ENCODE results near the gene C11orf86.
"Not testable (repeated sequence)": the region's sequence is repeated elsewhere in the genome, so short reads cannot be mapped to it uniquely, and the experiment has no call there.

The C11orf86 gene

GRCh38 chr11:66989360-66989759 lies 14.3 kb downstream of the C11orf86 start:
- DNase-seq (ENCODE audit: low spot score), result not testable (repeated sequence)

DNA sequence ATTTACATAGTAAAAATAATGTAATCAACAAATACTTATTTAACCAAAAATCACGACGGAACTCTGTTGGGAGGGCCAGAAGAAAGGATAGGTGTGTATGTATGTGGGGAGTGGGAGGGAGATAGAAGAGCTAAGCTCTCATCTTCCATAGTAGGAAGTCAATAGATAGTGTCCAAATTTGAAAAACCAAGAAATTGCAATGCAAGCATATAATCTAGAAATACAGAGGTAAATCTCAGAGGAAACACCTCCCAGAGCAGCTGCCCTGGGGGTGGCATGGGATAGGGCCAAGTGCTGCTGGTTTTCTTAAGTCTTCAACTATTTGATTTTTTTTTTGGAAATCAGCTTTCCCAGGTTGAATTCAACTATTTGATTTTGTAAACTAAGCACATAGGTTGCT lies 16.9 kb downstream of the C11orf86 start:
- DNase-seq (ENCODE audit: low spot score), result no peak

GRCh38 chr11:66996609-66997273 lies 21.6 kb downstream of the C11orf86 start:
- DNase-seq (ENCODE audit: low spot score), result no peak

GRCh38 chr11:66999555-66999954 lies 24.5 kb downstream of the C11orf86 start:
- DNase-seq (ENCODE audit: low spot score), result no peak

DNA sequence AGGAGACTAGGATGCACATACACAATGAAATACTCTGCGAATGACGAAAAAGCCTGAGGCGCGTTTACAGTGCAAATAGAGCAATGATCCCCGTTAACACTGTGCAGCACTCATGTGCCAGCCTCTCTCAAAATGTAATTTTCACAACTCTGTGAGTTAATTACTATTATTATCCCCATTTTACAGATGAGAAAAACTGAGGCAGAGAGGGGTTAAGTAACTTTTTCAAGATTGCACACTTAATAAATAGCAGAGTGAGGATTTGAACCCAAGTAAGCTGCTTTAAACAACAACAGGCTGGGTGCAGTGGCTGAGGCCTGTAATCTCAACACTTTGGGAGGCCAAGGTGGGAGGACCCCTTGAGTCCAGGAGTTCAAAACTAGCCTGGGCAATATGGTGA lies 26.2 kb downstream of the C11orf86 start:
- no peak for DNase-seq (ENCODE audit: low spot score)

- no peak for DNase-seq (ENCODE audit: low spot score)
Observed at GRCh38 chr11:67002297-67002913, 27.3 kb downstream of the C11orf86 start.

DNA sequence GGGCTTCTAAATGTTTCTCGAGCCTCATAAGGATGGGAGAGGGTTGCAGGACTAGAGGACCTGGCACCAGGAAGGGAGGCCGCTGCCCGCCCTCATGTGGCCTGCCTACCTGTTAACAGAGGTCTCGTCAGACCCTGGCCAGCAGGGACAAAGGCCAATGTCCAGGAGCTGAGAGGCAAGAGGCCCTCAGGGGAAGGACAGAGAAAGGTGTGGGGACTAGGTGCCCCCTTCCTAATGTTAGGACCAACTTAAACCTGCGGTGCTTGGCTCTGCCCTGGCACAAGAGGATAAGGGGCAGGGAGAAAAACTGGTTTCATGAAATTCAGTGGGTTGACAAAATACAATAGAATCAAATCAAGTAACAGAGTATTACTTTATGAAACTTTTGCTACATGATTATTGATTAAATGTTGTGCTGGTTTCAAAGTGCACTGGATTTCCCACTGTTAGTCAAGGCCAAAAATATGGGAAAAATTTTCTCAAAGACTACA lies 27.9 kb downstream of the C11orf86 start:
- no peak for DNase-seq (ENCODE audit: low spot score)

DNA sequence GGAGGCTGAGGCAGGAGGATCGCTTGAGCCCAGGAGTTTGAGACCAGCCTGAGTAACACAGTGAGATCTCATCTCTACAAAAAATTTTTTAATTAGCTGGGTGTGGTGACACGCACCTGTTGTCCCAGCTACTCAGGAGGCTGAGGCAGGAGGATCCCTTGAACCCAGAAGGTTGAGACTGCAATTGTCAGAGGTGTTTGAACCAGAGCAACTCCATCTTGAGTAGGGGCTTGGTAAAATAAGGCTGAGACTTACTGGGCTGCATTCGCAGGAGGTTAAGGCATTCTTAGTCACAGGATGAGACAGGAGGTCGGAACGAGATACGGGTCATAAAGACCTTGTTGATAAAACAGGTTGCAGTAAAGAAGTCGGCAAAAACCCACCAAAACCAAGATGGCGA lies 30.1 kb downstream of the C11orf86 start:
- not testable (repeated sequence) for DNase-seq (ENCODE audit: low spot score)

DNA sequence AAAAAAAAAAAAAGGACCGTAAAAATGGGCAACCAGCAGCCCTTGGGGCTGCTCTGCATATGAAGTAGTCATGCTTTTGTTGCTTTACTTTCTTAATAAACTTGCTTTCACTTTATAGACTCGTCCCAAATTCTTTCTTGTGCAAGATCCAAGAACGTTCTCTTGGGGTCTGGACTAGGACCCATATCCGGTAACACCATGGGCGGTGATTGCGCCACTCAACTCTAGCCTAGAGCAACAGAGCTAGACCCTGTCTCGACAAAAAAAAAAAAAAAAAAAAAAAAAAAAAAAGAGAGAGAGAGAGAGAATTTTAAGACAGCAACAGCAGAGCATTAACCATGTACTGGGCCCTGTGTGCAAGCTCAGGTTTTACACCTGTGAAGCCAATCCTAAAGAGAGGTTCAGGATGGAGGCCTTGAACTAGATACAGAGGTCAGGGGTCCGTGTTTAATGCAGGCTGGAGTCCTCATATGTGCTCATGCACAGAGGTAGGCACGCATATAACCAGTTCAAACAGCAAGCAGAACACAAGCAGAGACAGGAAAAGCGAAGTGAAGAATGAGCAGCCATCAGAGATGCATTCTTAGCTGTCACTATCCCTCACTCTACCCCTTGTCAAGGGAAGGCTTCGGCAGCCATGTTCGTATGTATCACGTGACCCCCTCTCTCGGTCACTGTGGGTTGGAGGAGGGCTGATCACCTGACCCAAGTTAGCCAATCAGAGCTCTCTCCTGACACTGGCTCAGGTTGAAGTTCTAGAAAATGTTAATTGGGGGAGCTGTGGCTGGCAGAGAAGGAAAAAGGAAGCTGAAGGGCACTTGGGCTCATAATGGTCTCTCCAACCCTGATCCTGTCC lies 31.2 kb downstream of the C11orf86 start:
- DNase-seq (ENCODE audit: low spot score), result no peak

- no peak for DNase-seq (ENCODE audit: low spot score)
Observed at GRCh38 chr11:67007126-67007525, 32.0 kb downstream of the C11orf86 start.

- no peak for DNase-seq (ENCODE audit: low spot score)
Observed at GRCh38 chr11:67010296-67010905, 35.3 kb downstream of the C11orf86 start.

DNA sequence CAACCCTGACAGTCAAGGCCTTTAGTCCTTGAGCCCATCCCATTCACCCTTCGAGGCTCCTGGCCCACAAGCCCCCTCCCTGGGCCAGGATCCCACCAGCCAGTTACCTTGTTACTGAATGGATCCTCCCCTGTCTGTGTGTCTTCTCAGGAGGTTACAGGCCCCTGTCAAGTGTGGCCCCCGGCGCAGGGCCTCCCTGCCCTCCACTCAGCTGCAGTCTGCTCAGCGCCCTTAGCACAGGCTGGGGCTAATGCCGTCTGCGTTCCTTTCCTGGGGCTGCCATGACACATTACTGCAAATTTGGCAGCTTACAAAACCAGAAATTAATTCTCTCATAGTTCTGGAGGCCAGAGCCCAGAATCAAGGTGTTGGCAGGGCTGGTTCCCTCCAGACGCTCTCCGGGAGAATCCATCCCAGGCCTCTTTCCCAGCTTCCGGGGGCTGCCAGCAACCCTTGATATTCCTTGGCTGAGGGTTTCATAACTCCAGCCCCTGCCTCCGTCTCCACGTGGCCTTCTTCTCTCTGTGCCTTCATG lies 38.5 kb downstream of the C11orf86 start:
- DNase-seq (ENCODE audit: low spot score), result no peak

DNA sequence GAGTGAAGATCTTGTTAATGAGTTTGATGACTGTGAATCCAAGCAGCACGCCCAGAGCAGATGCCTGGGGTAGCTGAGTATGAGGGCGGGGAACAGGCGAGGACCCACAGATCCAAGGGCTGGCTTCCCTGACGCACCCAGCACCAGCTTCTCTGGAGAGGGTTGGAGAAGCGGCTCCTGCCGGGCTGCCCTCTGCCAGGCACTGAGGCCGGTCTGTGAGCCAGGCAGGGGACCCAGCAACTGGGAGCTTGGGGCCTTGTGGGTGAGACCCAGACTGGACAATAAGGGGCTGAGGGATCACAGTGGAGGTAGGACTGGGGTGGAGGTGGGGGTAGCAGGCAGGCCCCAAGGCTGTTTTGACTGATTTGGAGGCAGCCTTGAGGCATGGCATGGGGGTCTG lies 39.2 kb downstream of the C11orf86 start:
- no peak for DNase-seq (ENCODE audit: low spot score)

DNA sequence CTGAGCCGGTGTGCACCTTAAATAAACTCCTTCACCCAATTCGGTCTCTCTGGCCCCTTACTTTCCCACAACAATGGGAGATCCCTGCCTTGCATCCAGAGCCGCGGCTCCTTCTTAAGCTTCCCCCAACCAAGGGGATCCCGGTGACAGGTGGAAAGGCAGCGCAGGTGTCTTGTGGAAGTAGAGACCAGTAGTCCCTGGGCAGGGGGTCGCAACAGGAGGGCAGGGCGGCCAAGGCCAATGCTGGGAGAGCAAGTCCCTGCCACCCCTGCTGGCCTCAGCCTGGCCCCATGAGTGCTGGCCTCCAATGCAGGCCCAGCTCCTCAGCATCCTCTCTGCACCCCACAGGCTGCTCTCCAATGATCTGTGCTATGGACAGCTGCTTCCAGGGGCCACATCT lies 39.9 kb downstream of the C11orf86 start:
- DNase-seq (ENCODE audit: low spot score), result no peak

- DNase-seq (ENCODE audit: low spot score), result no peak
Observed at GRCh38 chr11:67016550-67016949, 41.4 kb downstream of the C11orf86 start.

DNA sequence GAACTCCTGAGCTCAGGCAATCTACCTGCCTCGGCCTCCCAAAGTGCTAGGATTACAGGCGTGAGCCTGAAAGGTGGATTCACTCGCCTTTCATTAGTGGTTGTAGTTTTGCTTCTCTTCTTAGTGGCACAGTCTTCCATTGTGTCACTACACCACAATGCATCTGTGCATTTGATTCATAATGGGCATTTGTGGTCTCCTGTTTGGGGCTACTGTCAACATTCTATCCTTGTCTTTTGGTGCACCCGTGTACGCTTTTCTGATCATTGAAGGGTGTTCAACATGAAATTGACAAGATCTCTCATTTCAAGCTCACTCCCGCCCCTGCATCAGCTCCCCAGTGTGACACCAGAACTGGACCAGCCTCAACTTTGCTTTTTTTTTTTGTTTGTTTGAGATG lies 45.8 kb downstream of the C11orf86 start:
- no peak for DNase-seq (ENCODE audit: low spot score)

- no peak for DNase-seq (ENCODE audit: low spot score)
Observed at GRCh38 chr11:67022341-67022933, 47.3 kb downstream of the C11orf86 start.

DNA sequence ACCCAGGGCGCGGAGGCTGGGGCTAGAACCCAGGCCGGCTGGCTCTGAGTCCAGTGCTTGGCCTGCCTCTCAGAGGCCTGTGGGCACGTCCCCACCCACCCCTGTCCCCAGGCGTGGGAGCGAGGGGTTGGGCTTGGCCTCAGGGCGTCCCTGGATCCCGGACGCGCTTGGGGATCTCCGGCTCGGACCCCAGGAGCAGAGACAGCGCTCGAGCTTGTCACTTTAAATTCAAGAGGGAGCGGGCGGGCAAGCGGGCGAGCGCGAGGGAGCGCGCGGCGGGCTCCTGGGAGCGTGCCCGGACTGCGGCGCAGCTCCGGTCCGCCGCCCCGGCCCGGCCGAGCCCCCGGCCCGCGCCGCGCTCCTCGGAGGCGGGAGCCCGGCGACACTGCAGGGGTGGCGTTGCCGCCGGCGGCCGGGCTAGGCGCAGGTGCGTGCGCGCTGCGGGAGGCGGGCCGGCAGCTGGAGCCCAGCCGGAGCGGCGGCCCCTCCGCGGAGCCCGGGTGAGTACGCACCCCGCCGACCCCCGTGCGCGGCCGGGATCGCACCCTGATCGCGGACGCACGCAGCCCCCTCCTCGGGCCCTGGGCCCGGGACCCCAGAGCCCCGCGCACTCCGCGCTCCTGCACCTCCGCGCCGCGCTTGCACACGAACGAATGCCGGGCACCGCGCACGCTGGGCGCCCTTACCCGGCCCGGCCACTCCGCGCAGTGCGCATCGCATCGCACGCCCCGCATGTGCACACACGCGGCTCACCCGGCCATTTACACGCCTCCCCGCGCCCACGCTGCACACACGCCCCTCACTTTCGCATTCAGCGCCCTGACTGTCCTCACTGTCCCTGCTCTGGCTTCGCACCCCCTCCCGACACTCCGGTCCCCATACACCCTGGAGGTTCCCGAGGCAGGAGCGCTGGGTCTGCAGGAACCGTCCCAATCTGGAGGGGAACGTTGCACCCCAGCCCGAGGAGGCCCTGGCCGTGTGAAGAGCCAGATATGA lies 48.2 kb downstream of the C11orf86 start, which contains the start of gene SYT12:
TSS of gene SYT12 (plus strand) at position 174 of the 996 bp plus-strand sequence. CDS start 7,011 bp downstream, outside the sequence.
- DNase-seq (ENCODE audit: low spot score), result no peak

- no peak for DNase-seq (ENCODE audit: low spot score)
Observed at GRCh38 chr11:67023957-67024353, 48.9 kb downstream of the C11orf86 start.

- peak; percentile 40 for DNase-seq (ENCODE audit: low spot score)
Observed at GRCh38 chr11:67024410-67024809, 49.3 kb downstream of the C11orf86 start.
